IgD-negative memory B cell (primary cell): Measurements from ENCODE around the gene CDC42EP4. TPM values are rescaled to one million over a fixed set of nuclear protein-coding genes. Genes with fewer than 3 reads are reported as not detected.
A peak's percentile ranks its signal among the peaks of the same experiment; 100 is the strongest.

Experiments
- H3K27ac Mint-ChIP-seq, 3 donors: one replicate each; pipeline ENCODE4 v1.8.0; 2020 to 2022; ENCODE audit warnings: mild to moderate bottlenecking in 3 of 3, mixed read lengths in 3 of 3, moderate library complexity in 1 of 3
- H3K27me3 Mint-ChIP-seq: one replicate; pipeline ENCODE4 v1.8.0; 2021; ENCODE audit warnings: mixed read lengths
- H3K36me3 Mint-ChIP-seq: one replicate; pipeline ENCODE4 v1.8.0; 2020; ENCODE audit warnings: mild to moderate bottlenecking, mixed read lengths
- H3K4me1 Mint-ChIP-seq, 3 donors: one replicate each; pipeline ENCODE4 v1.8.0; 2020 to 2022; ENCODE audit warnings: mixed read lengths in 3 of 3, mild to moderate bottlenecking in 1 of 3
- H3K4me3 Mint-ChIP-seq, 4 donors: one replicate each; pipeline ENCODE4 v1.8.0; 2020 to 2022; ENCODE audit warnings: mild to moderate bottlenecking in 4 of 4, mixed read lengths in 4 of 4, moderate library complexity in 3 of 4
- H3K9me3 Mint-ChIP-seq, 3 donors: one replicate each; pipeline ENCODE4 v1.8.0; 2020 to 2021; ENCODE audit warnings: mixed read lengths in 3 of 3, mild to moderate bottlenecking in 1 of 3
- polyA plus RNA-seq: library from polyadenylated mRNA; unstranded; fragments of 300-500 nt; fragmentation: Illumina TruSeq; gene quantifications from one replicate; pipeline ENCODE4 v1.2.3, GENCODE V29; 2021

The CDC42EP4 gene
- polyA plus RNA-seq, 1 donor from 2014 or later: 0.39 TPM

DNA sequence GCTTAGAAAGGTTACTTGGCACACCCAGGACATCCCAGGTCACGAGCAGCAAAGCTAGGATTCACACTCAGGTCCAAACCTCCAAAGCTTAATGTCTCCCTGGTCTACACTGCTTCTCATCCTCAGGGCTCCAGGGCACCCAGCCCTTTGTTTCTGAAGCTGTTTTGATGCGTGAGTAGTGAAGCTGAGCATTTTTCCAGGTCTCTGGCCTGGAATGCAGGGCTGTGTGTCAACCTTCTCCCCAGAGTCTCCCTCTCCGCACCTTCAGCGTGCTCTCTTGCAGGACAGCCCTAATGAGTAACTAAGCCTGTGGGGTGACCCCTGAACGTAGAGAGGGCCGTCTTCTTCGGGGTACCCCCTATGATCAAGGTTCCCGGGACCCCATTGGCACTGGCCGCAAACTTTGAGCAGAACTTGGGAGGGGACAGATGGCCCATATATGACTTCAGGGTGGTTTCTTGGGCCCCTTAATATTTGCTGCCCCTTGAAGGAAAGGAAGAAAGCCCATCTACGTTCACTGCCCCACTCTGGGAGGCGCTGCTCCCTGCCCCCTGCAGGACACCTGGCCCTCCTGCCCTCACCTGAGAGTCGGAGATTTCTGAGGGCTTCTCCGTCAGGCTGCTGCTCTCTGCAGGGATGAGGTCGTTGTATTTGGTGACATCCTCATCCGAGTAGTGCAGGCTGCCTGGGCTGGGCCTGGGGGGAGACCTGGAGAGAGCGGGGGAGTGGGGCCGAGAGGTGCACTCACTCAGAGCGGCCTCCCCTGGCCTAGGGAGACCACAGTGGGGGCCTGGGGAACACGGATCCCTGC is 36.4 kb upstream of the CDC42EP4 start:
- H3K36me3 Mint-ChIP-seq: no peaks in the 10 kb centered on the region
- H3K4me1 Mint-ChIP-seq: no peaks in the 10 kb centered on the region
- H3K9me3 Mint-ChIP-seq: no peaks in the 10 kb centered on the region
- no peaks in the 10 kb centered on the region for H3K27me3 Mint-ChIP-seq
- H3K4me3 Mint-ChIP-seq: no peak overlapping the region
- H3K27ac Mint-ChIP-seq: no peak overlapping the region

DNA sequence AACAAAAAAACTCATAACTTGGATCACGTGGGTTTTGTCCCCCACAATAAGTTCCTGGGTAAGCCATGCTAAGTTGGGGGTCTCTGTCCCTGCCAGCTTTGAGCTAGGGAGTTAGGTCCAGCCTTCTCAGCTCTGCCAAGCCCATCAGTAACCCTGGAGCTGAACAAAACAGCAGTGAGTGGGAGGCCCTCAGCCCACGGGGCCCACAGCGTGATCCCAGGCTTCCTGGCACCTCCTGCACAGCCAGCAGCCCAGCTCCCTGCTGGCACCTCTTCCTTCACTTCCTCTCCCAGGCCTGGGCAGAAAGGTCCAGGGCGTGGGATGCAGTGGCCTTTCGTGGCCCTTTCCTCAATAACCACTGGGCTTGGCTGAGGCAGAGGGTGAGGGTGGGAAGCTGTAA is 35.5 kb upstream of the CDC42EP4 start:
- no peaks in the 10 kb centered on the region for H3K36me3 Mint-ChIP-seq
- no peaks in the 10 kb centered on the region for H3K9me3 Mint-ChIP-seq
- no peak overlapping the region for H3K4me3 Mint-ChIP-seq
- no peaks in the 10 kb centered on the region for H3K4me1 Mint-ChIP-seq
- H3K27ac Mint-ChIP-seq: no peak overlapping the region
- H3K27me3 Mint-ChIP-seq: no peaks in the 10 kb centered on the region

DNA sequence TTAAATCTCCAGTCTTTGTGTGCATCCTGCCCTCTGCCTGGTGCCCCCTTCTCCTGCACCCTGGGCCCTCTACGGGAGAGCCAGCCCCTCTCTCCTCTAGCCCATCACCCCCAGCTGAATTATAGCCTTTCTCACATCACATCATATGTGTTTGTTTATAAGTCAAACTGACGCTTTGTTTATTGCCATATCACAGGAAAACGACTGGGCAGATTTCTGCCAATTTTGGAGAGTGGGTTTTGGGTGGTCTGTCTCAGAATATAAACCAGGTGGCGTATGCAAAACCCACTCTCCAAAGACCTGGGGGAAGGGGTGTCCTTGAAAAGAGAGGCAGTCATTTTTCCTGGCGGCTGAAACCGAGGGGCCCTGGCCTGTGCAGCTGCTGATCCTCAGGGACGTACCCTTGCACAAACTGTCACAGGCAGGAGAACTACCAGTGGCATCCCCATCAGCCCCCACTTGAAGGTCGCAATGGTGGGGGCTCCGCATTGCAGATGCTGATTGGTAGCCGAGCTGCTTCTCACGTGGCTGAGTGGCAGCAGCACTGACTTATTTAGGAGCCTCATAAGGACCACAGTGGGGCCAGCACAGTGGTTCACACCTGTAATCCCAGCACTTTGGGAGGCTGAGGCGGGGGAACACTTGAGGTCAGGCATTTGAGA is 34.8 kb upstream of the CDC42EP4 start:
- H3K4me3 Mint-ChIP-seq: no peak overlapping the region
- peak overlapping the region in 1 of 3 donors; percentile 55 for H3K27ac Mint-ChIP-seq
- H3K27me3 Mint-ChIP-seq: no peaks in the 10 kb centered on the region
- H3K9me3 Mint-ChIP-seq: no peaks in the 10 kb centered on the region
- no peaks in the 10 kb centered on the region for H3K4me1 Mint-ChIP-seq
- no peaks in the 10 kb centered on the region for H3K36me3 Mint-ChIP-seq

DNA sequence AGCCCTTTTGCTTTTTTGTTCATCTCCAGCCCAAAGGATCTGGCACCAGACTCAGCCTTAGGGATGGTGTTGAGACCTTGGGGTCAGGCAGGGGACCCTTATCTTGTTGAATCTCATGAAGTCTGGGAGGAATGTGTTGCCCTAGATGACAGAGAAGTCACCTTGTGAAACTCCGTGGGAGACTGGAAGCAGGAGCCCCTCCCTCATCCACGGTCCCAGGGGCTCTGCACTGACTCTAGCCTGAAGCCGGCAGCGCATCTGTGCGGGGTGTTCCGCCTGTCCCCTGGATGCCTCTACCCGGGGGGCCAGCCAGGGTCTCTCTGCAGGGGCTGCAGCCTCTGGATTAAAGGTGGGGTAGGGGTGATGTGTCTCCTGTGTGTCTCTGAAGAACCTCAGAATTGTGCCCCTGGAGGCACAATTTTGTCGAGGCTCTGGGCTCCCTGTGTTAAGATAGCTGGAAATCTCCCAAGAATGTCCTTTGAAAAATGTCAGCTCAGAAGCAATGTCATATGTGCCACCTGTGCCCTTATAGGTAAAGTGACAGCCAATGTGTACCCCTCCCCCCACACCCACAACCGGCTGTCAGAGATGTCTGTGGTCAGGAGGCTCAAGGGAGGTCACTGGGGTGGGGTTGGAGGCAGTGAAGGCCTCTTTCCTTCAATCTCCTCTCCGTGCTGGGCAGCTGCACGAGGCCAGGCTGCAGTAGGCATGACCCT is 32.1 kb upstream of the CDC42EP4 start:
- H3K27me3 Mint-ChIP-seq: no peaks in the 10 kb centered on the region
- no peak overlapping the region for H3K4me3 Mint-ChIP-seq
- peaks cover 0 to 2% (median 0%) of the 10 kb centered on the region in 3 donors for H3K4me1 Mint-ChIP-seq
- peaks cover 3% of the 10 kb centered on the region for H3K36me3 Mint-ChIP-seq
- no peaks in the 10 kb centered on the region for H3K9me3 Mint-ChIP-seq
- no peak overlapping the region for H3K27ac Mint-ChIP-seq

DNA sequence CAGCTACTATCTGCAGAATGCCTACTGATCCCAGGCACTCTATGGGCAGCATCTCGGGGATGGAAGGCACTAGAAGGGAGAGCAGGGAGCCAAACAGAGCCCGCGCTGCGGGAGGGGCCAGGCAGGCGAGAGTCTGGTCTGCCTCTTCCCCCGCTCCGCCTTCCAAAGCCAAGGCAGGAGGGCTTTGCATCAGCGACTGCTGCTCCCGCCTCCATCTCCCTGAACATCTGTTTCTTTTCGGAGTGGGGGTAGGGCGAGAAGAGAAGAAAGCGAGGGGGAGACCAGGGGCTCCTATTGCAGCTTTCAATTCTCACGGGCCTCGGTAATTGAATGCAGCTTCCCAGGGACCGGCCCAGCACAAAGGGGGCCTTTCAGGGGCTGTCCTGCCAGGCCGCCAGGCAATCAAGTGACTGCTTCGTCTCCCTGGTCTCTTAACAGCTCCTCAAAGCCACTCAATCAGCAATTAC is 31.4 kb upstream of the CDC42EP4 start:
- Mint-ChIP-seq H3K36me3 (peaks cover 3% of the 10 kb centered on the region), H3K4me3 (no peak overlapping the region), H3K27me3 (no peaks in the 10 kb centered on the region), H3K4me1 (peaks cover 0 to 2% (median 0%) of the 10 kb centered on the region in 3 donors), H3K9me3 (no peaks in the 10 kb centered on the region), H3K27ac (no peak overlapping the region)

DNA sequence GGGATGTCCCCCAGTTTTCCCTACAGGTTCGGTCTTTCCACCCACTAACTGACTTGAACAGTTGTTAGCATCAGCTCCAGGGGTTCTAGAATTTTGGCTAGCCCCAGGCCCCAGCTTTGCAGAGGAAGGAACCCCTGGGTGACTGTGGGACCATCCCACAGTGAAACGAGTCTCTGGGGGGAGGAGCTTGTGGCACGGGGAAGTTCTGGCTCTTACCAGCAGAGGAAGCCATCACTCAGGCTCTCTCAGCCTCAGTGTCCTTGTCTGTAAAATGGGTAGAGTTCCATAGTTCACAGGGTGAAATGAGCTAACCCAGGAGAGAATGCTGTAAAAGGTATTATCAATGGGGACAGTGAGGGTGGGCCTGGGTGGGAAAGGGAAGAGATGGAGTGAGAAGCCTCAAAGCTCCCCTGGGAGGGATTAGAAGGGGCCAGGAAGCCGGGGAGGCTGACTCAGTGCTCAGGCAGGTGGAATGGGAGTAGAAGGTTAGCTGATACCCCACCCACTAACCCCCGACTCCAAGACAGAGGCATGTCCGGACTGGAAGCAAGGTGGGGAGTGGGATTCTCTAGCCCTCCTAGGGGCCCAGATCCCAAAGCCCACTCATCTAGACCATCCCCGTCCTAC is 30.9 kb upstream of the CDC42EP4 start:
- Mint-ChIP-seq H3K4me3 (no peak overlapping the region), H3K9me3 (no peaks in the 10 kb centered on the region), H3K27me3 (no peaks in the 10 kb centered on the region), H3K36me3 (peaks cover 3% of the 10 kb centered on the region), H3K4me1 (peaks cover 0 to 2% (median 0%) of the 10 kb centered on the region in 3 donors), H3K27ac (no peak overlapping the region)

DNA sequence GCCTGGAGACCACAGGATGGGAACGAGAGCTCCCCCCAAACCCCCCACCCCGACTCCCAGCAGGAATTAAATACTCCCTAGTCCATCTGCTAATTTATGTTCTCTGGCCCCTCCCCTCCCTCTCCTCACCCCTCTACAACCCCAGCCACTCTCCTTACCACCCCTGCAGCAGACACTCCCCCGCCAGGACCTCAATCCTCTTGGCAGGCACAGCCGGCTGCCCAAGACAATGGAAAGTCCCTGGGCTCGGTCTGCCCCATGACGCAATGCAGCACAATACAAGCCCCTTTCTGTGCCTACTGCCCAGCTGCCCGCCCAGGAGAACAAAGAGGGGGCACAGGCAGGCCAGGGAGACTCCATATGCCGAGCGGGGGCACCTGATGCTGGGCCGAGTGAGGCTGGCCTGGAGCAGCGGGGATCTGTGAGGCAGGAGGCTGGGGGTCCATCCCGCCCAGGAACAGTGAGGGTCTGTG is 30.3 kb upstream of the CDC42EP4 start:
- H3K27ac Mint-ChIP-seq: no peak overlapping the region
- peaks cover 0 to 2% (median 0%) of the 10 kb centered on the region in 3 donors for H3K4me1 Mint-ChIP-seq
- H3K9me3 Mint-ChIP-seq: no peaks in the 10 kb centered on the region
- H3K4me3 Mint-ChIP-seq: no peak overlapping the region
- peaks cover 3% of the 10 kb centered on the region for H3K27me3 Mint-ChIP-seq
- peaks cover 3% of the 10 kb centered on the region for H3K36me3 Mint-ChIP-seq

DNA sequence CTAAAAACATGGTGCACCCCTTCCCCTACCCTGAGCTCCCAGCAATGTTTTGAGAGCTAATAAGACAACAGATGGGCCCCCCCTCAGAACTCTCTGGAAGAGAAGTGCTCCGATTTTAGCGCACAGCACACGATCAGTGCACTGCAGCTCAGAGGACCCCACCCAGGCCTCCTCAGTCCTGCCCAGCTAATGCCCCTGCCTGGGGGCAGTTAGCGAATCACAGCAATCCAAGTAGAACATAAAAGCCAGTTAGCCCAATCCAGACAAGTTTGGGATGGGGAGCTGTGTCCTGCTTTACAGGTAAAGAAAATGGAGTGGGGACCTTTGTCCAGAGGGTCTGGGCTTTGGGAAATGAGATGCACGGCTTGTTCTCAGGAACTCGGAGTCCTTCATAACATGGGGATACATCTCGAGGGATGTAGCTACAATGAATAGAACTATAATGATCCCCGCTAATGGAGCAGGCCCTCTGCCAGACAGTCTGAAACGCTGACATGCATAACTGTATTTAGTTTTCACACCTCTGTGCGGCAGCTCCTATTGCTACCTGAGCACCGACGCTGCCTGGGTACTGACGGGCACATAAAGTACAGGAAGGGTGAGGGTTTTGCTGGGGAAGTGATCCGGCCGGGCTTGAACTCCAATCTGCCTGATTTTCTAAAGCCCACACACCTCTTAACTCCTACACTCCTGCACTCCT is 29.7 kb upstream of the CDC42EP4 start:
- Mint-ChIP-seq H3K27me3 (peaks cover 3% of the 10 kb centered on the region), H3K27ac (peak overlapping the region in 1 of 3 donors; percentile 59), H3K36me3 (peaks cover 3% of the 10 kb centered on the region), H3K9me3 (no peaks in the 10 kb centered on the region), H3K4me3 (no peak overlapping the region), H3K4me1 (peaks cover 0 to 2% (median 0%) of the 10 kb centered on the region in 3 donors)

DNA sequence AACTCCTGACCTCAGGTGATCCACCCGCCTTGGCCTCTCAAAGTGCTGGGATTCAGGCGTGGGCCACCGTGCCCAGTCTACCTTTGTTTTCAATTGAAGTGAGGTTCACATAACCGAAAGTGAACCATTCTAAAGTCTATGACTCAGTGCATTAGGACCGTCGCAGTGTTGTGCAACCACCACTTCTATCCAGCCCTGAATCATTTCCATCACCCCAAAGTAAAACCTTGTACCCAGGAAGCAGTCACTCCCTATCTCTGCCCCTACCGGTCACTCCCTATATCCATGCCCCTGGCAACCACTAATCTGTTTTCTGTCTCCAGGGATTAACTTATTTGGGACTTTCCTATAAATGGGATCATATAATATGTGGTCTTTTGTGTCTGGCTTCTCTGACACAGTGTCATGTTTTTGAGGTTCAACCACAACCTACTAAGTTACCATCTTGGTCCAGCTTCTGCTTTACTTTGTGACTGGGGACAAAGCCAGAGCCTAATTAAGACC is 28.3 kb upstream of the CDC42EP4 start:
- H3K27ac Mint-ChIP-seq: peak overlapping the region in 1 of 3 donors; percentile 31
- H3K4me1 Mint-ChIP-seq: peaks cover 0 to 2% (median 0%) of the 10 kb centered on the region in 3 donors
- peaks cover 3% of the 10 kb centered on the region for H3K36me3 Mint-ChIP-seq
- no peaks in the 10 kb centered on the region for H3K9me3 Mint-ChIP-seq
- H3K4me3 Mint-ChIP-seq: no peak overlapping the region
- peaks cover 3% of the 10 kb centered on the region for H3K27me3 Mint-ChIP-seq

DNA sequence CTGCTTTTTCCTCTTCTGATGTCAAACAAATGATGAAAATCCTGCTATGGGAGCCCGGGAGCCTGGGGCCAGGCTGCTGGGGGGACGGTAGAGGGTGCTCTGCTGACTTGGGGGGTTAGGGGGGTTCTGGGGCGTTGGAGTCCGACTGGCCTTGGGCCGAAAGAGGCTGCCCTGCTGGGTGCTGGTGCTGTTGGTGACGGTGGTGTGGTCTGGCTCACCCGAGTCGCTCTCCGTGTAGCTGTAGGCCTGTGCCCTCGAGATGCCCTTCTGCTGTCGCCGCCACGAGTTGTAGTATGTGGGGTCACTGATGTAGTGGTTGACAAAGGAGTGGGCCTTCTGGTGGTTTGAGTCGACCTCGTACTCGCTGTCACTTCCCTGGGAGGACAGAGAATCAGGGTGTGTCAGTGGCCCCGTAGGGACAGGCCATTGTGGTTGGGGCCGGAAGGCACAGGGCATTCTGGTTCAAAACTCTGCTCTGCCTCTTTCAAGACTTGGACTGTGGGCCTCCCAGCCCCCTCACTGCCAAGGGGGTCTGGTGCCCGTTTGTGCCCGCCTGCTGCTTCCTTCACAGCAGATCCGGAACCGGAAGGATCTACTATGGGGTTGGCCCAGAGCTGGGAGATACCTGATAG is 26.9 kb upstream of the CDC42EP4 start:
- Mint-ChIP-seq H3K4me3 (peak overlapping the region in 1 of 4 donors; percentile 43), H3K9me3 (no peaks in the 10 kb centered on the region), H3K36me3 (peaks cover 3% of the 10 kb centered on the region)

DNA sequence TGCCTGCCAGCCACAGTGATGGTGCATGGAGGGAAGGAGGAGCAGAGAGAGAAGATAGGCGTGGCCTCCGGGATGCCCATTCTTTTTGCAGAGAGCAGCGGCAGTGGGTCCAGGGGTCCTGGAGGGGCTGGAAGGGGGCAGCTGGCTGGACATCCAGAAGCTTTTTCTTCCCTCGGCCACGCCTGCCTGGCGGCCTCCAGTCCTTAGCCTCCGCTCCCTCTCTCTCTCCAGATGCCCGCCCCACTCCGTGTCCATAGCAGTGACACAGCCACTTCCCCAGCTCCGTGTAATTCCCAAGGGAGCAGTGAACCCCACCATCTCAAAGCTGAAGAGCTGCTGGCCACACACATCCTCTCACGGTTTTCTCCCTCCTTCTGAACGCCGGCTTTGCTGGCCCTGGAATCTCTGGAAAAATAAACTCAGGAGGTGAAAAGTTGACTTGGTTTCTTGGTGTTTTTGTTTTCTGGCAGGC is 26.3 kb upstream of the CDC42EP4 start:
- peak overlapping the region in 1 of 3 donors; percentile 47 for H3K27ac Mint-ChIP-seq
- H3K4me1 Mint-ChIP-seq: peaks cover 0 to 2% (median 0%) of the 10 kb centered on the region in 3 donors
- H3K4me3 Mint-ChIP-seq: no peak overlapping the region
- H3K27me3 Mint-ChIP-seq: peaks cover 3% of the 10 kb centered on the region
- H3K36me3 Mint-ChIP-seq: peaks cover 3% of the 10 kb centered on the region
- H3K9me3 Mint-ChIP-seq: no peaks in the 10 kb centered on the region

More for the DNA sequence above, 26.9 kb upstream of the CDC42EP4 start:
- Mint-ChIP-seq H3K27me3 (peaks cover 3% of the 10 kb centered on the region), H3K27ac (no peak overlapping the region), H3K4me1 (peaks cover 0 to 2% (median 0%) of the 10 kb centered on the region in 3 donors)

DNA sequence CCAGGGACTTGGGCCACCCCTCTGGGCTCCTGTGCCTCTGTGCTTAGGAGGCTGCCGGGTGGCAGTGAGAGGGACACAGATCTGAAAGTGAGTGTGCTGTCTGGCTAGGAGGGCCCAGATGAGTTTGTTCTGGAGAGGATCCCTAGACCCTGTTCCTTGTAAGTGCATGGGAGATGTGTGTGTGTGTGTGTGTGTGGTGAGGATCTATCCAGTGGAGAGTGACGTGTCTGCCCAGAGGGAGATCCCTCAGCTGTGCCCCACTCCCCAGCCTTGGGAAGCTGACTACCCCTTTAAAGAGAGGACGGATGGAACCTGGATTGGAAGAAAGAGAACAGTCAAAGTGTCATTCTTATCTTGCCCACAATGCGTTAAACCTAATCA is 25.5 kb upstream of the CDC42EP4 start:
- Mint-ChIP-seq H3K4me1 (peaks cover 0 to 2% (median 0%) of the 10 kb centered on the region in 3 donors), H3K4me3 (no peak overlapping the region), H3K27me3 (peaks cover 3% of the 10 kb centered on the region), H3K27ac (no peak overlapping the region), H3K9me3 (no peaks in the 10 kb centered on the region), H3K36me3 (peaks cover 3% of the 10 kb centered on the region)

DNA sequence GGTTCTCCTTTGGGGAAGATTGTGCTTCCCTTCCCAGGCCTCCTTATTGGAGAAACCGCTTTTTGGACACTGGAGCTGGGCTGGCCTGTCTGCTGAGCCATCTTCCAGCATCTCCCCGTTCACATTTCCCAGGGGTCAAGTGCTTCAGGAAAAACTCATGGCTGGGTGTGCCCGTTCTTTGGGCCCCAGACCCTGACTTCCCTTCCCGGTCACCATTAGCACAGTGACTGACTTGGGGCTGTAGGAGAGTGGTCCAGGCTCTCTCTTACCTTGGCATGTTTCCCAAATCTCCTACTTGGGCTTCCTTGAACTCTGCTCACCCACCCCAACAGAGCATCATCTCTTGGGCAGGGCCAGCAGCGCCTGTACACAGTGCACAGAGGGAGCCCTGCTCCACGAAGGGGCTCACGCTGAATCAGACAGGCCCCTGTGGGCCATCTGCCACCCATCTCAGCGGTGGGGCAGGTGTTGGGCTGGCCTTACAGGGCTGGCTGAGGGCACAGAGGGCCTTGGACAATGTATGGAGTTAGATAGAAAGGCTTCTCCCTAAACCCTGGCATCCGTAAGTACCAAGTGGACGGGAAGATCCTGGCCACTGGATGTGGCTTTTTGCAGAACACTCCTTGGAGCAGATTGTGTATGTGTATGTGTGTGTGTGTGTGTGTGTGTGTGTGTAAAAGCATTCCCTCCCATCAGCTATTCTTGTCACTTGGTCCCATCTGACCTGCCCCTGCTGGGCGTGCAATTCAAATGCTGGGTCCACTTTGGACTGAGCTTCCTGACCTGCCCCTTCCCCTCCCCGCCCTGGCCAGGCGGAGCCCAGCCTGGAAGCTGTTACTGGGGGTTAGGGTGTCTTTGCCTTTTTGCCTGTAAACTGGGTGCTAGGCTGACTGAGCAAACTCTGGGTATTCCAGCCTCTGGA is 24.9 kb upstream of the CDC42EP4 start:
- H3K36me3 Mint-ChIP-seq: peaks cover 3% of the 10 kb centered on the region
- H3K4me1 Mint-ChIP-seq: peaks cover 0 to 2% (median 0%) of the 10 kb centered on the region in 3 donors
- H3K4me3 Mint-ChIP-seq: no peak overlapping the region
- no peak overlapping the region for H3K27ac Mint-ChIP-seq
- no peaks in the 10 kb centered on the region for H3K9me3 Mint-ChIP-seq
- peaks cover 3% of the 10 kb centered on the region for H3K27me3 Mint-ChIP-seq
